ENCODE results near the gene TBC1D17. TPM values are rescaled to one million over a fixed set of nuclear protein-coding genes. Genes with fewer than 3 reads are reported as not detected.

Gene TBC1D17
- total and polyA plus RNA-seq, 10 donors, result 20.8 to 53.5 (median 36.6) TPM

GRCh38 chr19:49895566-49896297, 18.2 kb downstream of the TBC1D17 start:
- H3K27ac ChIP-seq, result peak overlapping the region in 5 of 8 donors; percentile 39 to 83 (median 73)
- WGBS, 5 donors, result 56 to 74% (median 70%) methylated on average over 11 to 17 of the region's 17 CpGs

GRCh38 chr19:49896863-49897621, 19.5 kb downstream of the TBC1D17 start, which contains the start of gene IL4I1:
Gene IL4I1 (minus strand): TSS chr19:49896887. CDS start chr19:49896160, 727 bp downstream.
- peak; percentile 83 for DNase-seq
- H3K36me3 ChIP-seq, result no peaks in the 10 kb centered on the region
- no peaks in the 10 kb centered on the region for H3K9me3 ChIP-seq
- H3K27ac ChIP-seq, result peak within 1 kb of the TSS; percentile 3 to 83 (median 64)
- TF ChIP-seq POLR2A (IDR thresholded peaks at IDR 0.05), result no peak
- TF ChIP-seq CTCF (IDR thresholded peaks at IDR 0.05 in 8 of 11, conservative IDR thresholded peaks at IDR 0.05 in 3 of 11), result no peak
- peak in 2 of 3 donors; percentile 22 to 39 for TF ChIP-seq POLR2AphosphoS5 (IDR thresholded peaks at IDR 0.05)
- intact Hi-C loops (cut with DNase I; ENCODE audit: low total_unique reads), result no loop called here
- peaks cover 20 to 45% (median 34%) of the 10 kb centered on the region in 6 donors for H3K4me1 ChIP-seq
- H3K27me3 ChIP-seq (replicated peaks in 1 of 7), result no peaks in the 10 kb centered on the region
- WGBS, 5 donors, result 5 to 18% (median 7%) methylated on average over 19 to 20 of the region's 20 CpGs
- peak within 1 kb of the TSS in 4 of 8 donors; percentile 13 to 57 (median 24) for H3K4me3 ChIP-seq

More at GRCh38 chr19:49895566-49896297, 18.2 kb downstream of the TBC1D17 start:
- no peak for DNase-seq
- no peak overlapping the region for H3K4me3 ChIP-seq
- no peaks in the 10 kb centered on the region for H3K9me3 ChIP-seq
- peaks cover 0 to 3% (median 0%) of the 10 kb centered on the region in 7 donors for H3K27me3 ChIP-seq (replicated peaks in 1 of 7)
- no peaks in the 10 kb centered on the region for H3K36me3 ChIP-seq
- H3K4me1 ChIP-seq, result peaks cover 20 to 54% (median 38%) of the 10 kb centered on the region in 6 donors
- no peak for TF ChIP-seq POLR2A (IDR thresholded peaks at IDR 0.05)
- TF ChIP-seq POLR2AphosphoS5 (IDR thresholded peaks at IDR 0.05), result no peak
- no peak for TF ChIP-seq CTCF (IDR thresholded peaks at IDR 0.05 in 8 of 11, conservative IDR thresholded peaks at IDR 0.05 in 3 of 11)
- intact Hi-C loops (cut with DNase I; ENCODE audit: low total_unique reads), result no loop called here

DNA sequence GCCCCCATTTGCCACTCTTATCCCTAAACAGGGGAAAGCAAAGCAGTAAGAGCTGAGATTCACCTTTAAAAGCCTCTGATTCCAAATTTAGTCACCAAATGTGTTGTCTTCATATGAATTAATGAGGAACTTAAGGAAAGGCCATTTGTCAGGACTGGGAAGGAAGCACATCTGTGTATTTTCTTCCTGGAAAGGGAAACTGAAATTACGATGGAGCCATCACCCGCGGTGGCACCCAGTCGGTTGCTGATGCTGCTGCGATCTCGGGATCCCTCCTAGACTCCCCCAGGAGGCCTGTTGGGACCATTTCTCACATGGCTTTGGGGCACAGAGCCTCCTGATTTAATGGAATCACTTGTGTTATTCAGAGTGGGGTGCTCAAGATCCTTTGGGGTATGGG, 26.6 kb downstream of the TBC1D17 start:
- 8 to 41% (median 17%) methylated on average over 6 of the region's 6 CpGs for WGBS, 5 donors
- no peak for DNase-seq
- intact Hi-C loops (cut with DNase I; ENCODE audit: low total_unique reads), result no loop called here

More for the DNA sequence above, 26.6 kb downstream of the TBC1D17 start:
- peaks cover 0 to 38% (median 17%) of the 10 kb centered on the region in 6 donors for H3K36me3 ChIP-seq
- peaks cover 0 to 39% (median 18%) of the 10 kb centered on the region in 6 donors for H3K4me1 ChIP-seq
- H3K4me3 ChIP-seq, result no peak overlapping the region
- no peaks in the 10 kb centered on the region for H3K27me3 ChIP-seq (replicated peaks in 1 of 7)
- H3K27ac ChIP-seq, result peak overlapping the region in 1 of 8 donors; percentile 31
- no peak for TF ChIP-seq POLR2A (IDR thresholded peaks at IDR 0.05)
- TF ChIP-seq POLR2AphosphoS5 (IDR thresholded peaks at IDR 0.05), result no peak
- no peak for TF ChIP-seq CTCF (IDR thresholded peaks at IDR 0.05 in 8 of 11, conservative IDR thresholded peaks at IDR 0.05 in 3 of 11)
- no peaks in the 10 kb centered on the region for H3K9me3 ChIP-seq
